Measurements from ENCODE around the gene CLNS1A.

DNA sequence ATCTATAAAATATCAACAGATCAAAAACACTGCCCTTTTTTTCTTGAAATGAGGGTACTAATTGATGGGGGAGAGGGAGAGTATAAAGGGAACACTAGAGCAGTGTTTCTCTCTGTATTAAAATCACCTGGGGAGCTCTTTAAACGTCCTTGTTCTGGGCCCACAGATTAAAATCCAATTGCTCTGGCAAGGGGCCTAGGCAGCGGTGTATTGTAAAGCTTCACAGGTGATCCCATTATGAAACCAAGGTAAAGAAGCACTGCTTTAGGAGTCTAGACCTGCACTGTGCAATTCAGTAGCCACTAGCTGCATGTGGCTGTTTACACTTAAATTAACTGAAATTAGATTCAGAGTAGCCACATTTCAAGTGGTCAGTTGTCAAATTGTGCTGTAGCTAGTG, 44.9 kb downstream of the CLNS1A start:
- TF ChIP-seq, protein P1, sequence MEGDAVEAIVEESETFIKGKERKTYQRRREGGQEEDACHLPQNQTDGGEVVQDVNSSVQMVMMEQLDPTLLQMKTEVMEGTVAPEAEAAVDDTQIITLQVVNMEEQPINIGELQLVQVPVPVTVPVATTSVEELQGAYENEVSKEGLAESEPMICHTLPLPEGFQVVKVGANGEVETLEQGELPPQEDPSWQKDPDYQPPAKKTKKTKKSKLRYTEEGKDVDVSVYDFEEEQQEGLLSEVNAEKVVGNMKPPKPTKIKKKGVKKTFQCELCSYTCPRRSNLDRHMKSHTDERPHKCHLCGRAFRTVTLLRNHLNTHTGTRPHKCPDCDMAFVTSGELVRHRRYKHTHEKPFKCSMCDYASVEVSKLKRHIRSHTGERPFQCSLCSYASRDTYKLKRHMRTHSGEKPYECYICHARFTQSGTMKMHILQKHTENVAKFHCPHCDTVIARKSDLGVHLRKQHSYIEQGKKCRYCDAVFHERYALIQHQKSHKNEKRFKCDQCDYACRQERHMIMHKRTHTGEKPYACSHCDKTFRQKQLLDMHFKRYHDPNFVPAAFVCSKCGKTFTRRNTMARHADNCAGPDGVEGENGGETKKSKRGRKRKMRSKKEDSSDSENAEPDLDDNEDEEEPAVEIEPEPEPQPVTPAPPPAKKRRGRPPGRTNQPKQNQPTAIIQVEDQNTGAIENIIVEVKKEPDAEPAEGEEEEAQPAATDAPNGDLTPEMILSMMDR (IDR thresholded peaks at IDR 0.05), result no peak
- TF ChIP-seq EZH2 (IDR thresholded peaks at IDR 0.05; ENCODE audit: borderline replicate concordance, insufficient read depth, low read depth, low read length, poor library complexity, severe bottlenecking), result no peak

All from B cell (primary cell).